A673 (cell line): ENCODE data around the gene POLR2B. TPM values are rescaled to one million over a fixed set of nuclear protein-coding genes. Genes with fewer than 3 reads are reported as not detected.

Experiments used
- BruUV-seq: library from RNA; stranded (reverse); fragments of 400-500 nt; replicated peaks from 2 replicates; lab custom pipeline; 2021; lab: Mats Ljungman, UMichigan
- CTCF ChIA-PET: fragments of 300-600 bp; sonication (Branson Sonifier 250); formaldehyde crosslinking; loops from one replicate; lab custom pipeline; 2022; ENCODE audit warnings: antibody characterized with exemption; lab: Charles Lee
- POLR2A ChIA-PET: fragments of 300-600 bp; sonication (Branson Sonifier 250); formaldehyde crosslinking; loops from one replicate; lab custom pipeline; 2022; ENCODE audit warnings: antibody characterized with exemption; ENCODE audit not compliant: low non-redundant PET; lab: Charles Lee
- DNase-seq: peaks from one replicate; pipeline ENCODE4 v3.0.0-alpha.2; 2015; ENCODE audit warnings: low spot score
- H3K27ac ChIP-seq: fragments of 200-600 bp; sonication (generic); 2 replicates; pipeline ENCODE4 v1.5.1; 2016; ENCODE audit warnings: mixed run types, low read depth, mild to moderate bottlenecking, mixed read lengths, antibody characterized with exemption, low read length; ENCODE audit not compliant: poor library complexity, severe bottlenecking
- H3K27me3 ChIP-seq: fragments of 200-600 bp; sonication (generic); replicated peaks from 2 replicates; pipeline ENCODE4 v1.6.1; 2017; ENCODE audit warnings: mixed run types, low read depth, mild to moderate bottlenecking, mixed read lengths, antibody characterized with exemption, low read length; ENCODE audit not compliant: insufficient read depth, poor library complexity
- H3K36me3 ChIP-seq: fragments of 200-600 bp; sonication (generic); 2 replicates; pipeline ENCODE4 v1.6.1; 2016; ENCODE audit warnings: mixed run types, mild to moderate bottlenecking, mixed read lengths, antibody characterized with exemption, low read length; ENCODE audit not compliant: insufficient read depth, poor library complexity, severe bottlenecking
- H3K4me1 ChIP-seq: fragments of 200-600 bp; sonication (generic); 2 replicates; pipeline ENCODE4 v1.6.1; 2017; ENCODE audit warnings: mixed run types, mild to moderate bottlenecking, mixed read lengths, antibody characterized with exemption, low read length; ENCODE audit not compliant: insufficient read depth, poor library complexity, severe bottlenecking
- H3K4me3 ChIP-seq: fragments of 200-600 bp; sonication (generic); 2 replicates; pipeline ENCODE4 v1.5.1; 2016; ENCODE audit warnings: low read depth, mixed run types, mild to moderate bottlenecking, mixed read lengths, low read length; ENCODE audit not compliant: poor library complexity, severe bottlenecking
- H3K9me3 ChIP-seq: fragments of 200-600 bp; sonication (generic); 2 replicates; pipeline ENCODE4 v1.6.1; 2016; ENCODE audit warnings: mixed run types, low read depth, mild to moderate bottlenecking, mixed read lengths, antibody characterized with exemption, low read length; ENCODE audit not compliant: poor library complexity, severe bottlenecking
- EZH2 ChIP-seq: fragments of 200-600 bp; sonication (generic); IDR thresholded peaks from 2 replicates; pipeline ENCODE4 v1.6.1; 2017; ENCODE audit warnings: borderline replicate concordance, low read depth, mild to moderate bottlenecking, mixed read lengths, antibody characterized with exemption, low read length; ENCODE audit not compliant: poor library complexity, severe bottlenecking
- intact Hi-C: fragments of 100-400 bp; cut with micrococcal nuclease; formaldehyde crosslinking; loops from one replicate; pipeline ENCODE4 v1.10.0; 2022; ENCODE audit not compliant: unreplicated experiment
- total RNA-seq: library from RNA; stranded (reverse); gene quantifications from 2 replicates; pipeline ENCODE4 v1.2.3, GENCODE V29; 2021
- TF ChIP-seq, protein P1 (sequence below): fragments of 300-800, 200-600 bp; sonication (generic); conservative IDR thresholded peaks from 2 replicates; pipeline ENCODE4 v1.5.1; 2017; ENCODE audit warnings: low read depth, mild to moderate bottlenecking, antibody characterized with exemption, low read length, moderate library complexity, mixed read lengths

The POLR2B gene
- total RNA-seq, 1 experiment from 2014 or later: 71.9 TPM

DNA sequence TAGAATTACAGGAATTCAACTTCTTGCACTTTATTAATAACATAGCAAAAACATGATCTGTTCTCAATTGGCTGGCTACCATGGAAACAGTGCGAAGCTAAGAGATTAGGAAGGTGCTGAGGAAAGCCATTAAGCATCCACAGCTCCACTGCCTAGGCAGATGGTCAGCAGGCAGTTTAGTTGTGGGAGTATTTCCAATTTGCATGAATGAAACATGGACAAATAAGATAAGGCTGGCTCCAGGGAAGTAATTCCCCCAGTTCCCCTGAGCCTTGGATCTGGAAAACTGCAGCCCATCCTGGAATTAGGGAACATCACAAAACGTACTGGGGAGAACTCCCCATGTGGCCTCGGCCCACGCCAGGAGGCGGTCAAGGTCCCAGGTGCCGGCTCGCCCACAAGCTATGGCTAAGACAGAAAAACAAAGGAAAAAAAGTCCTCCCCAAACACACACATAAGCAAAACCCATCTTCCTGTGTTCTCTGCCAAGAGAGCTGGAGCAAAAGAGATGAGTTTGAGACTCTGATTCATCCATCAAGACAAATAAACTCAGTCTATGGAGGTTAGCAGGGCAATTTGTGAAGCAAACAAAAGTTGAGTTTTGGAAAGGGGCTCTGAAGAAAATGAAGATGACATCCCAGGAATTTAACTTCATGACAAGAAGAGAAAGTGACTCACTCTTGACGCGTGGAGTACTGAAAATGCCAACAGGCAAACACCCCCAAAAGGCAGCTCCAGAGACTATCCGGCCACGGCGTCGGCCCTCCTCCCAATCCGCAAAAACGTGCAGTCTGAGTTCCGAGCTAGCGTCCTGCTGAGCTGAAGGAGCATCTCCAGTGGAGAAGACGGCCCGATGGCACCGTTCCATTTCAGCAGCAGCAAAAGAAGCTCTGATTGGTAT is 86.4 kb downstream of the POLR2B start:
- BruUV-seq: no TSS peak
- H3K36me3 ChIP-seq: no peaks in the 10 kb centered on the region
- intact Hi-C loops: no loop called here
- no peaks in the 10 kb centered on the region for H3K27me3 ChIP-seq
- POLR2A ChIA-PET: no interaction called here
- no peaks in the 10 kb centered on the region for H3K4me1 ChIP-seq
- DNase-seq: no peak
- CTCF ChIA-PET: no interaction called here
- TF ChIP-seq, protein P1, sequence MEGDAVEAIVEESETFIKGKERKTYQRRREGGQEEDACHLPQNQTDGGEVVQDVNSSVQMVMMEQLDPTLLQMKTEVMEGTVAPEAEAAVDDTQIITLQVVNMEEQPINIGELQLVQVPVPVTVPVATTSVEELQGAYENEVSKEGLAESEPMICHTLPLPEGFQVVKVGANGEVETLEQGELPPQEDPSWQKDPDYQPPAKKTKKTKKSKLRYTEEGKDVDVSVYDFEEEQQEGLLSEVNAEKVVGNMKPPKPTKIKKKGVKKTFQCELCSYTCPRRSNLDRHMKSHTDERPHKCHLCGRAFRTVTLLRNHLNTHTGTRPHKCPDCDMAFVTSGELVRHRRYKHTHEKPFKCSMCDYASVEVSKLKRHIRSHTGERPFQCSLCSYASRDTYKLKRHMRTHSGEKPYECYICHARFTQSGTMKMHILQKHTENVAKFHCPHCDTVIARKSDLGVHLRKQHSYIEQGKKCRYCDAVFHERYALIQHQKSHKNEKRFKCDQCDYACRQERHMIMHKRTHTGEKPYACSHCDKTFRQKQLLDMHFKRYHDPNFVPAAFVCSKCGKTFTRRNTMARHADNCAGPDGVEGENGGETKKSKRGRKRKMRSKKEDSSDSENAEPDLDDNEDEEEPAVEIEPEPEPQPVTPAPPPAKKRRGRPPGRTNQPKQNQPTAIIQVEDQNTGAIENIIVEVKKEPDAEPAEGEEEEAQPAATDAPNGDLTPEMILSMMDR: no peak
- no peak for TF ChIP-seq EZH2
- H3K9me3 ChIP-seq: no peaks in the 10 kb centered on the region
- H3K4me3 ChIP-seq: no peak overlapping the region
- no peak overlapping the region for H3K27ac ChIP-seq

DNA sequence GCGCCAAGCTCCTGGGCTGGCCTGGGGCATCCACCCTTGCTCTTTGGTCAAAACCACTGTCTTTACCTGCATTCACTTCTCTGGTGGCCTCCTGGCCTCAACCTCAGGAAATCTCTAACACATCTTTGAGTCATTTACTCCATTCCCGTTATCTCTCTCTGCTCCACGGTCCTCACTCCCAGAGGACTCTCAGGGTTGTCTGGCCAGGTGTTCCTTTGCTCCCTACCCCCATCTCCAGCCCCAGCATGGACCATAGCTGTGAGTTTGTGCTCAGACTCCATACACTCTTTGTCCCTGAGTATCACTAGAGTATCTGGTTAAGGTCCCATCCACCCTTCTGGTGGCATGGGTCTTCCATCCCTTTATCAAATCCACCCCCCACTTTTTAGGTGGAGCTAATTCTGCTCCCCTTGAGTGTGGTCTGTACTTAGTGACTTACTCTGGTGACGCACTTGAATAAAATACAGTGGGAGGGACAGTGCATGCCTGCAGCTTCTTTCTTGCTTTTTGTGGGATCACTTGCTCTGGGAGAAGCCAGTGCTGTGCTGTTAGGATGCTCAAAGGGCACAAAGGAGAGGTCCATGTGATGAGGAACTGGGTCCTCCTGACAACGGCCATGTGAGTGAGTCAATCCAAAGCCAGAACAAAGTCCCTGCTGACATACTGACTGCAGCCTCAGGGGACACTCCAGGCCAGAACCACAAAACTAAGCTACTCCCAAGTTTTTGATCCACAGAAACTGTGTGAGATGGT is 87.2 kb downstream of the POLR2B start:
- H3K27ac ChIP-seq: no peak overlapping the region
- H3K9me3 ChIP-seq: no peaks in the 10 kb centered on the region
- no peaks in the 10 kb centered on the region for H3K36me3 ChIP-seq
- H3K4me1 ChIP-seq: no peaks in the 10 kb centered on the region
- CTCF ChIA-PET: no interaction called here
- BruUV-seq: no TSS peak
- TF ChIP-seq EZH2: no peak
- TF ChIP-seq, protein P1: no peak
- POLR2A ChIA-PET: no interaction called here
- no peaks in the 10 kb centered on the region for H3K27me3 ChIP-seq
- intact Hi-C loops: no loop called here
- no peak for DNase-seq
- H3K4me3 ChIP-seq: no peak overlapping the region

DNA sequence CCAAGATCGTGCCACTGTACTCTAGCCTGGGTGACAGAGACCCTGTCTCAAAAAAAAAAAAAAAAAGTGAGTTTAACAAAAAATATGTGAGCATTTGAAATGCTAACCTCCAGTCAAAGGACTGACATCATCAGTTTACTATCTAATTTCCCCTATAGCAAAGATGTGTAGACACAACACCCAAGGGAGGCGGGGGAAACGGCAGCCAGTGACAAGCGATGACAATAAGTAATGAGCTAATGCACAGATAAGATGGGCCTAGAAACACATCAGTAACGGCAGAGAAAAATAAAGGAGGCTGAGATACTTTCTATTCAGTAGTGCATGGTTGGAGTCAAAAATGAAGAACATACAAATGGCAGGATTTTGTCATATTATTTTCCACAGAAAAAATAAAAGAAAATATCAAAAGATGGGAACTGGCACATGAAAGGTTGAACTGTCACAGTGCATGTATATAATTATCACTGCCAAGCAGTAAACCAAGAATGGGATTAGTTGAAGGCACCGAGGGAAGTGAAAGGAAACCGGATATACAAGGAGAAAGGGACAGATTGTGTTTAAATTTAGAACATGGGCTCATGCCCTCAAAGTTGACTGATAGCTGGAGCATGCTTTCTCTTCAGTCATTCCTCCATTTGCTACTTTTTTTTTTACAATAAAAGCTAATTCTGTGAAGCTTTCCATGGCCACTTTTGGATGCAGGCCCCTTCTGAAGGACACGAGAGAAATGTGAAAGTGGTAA is 89.7 kb downstream of the POLR2B start:
- Histone ChIP-seq H3K36me3 (no peaks in the 10 kb centered on the region), H3K9me3 (no peaks in the 10 kb centered on the region), H3K27me3 (no peaks in the 10 kb centered on the region), H3K27ac (no peak overlapping the region), H3K4me3 (no peak overlapping the region), H3K4me1 (no peaks in the 10 kb centered on the region)
- no peak for DNase-seq
- intact Hi-C loops: no loop called here
- no TSS peak for BruUV-seq
- ChIA-PET CTCF (no interaction called here), POLR2A (no interaction called here)
- no peak for TF ChIP-seq EZH2
- TF ChIP-seq, protein P1: no peak
